Activated B cell treated with CpG ODN at 0.5 μM for 24 hours (primary cell): Measurements from ENCODE around the gene PPP1R37. TPM values are rescaled to one million over a fixed set of nuclear protein-coding genes. Genes with fewer than 3 reads are reported as not detected.
A peak's percentile ranks its signal among the peaks of the same experiment; 100 is the strongest.

ENCODE experiments used
- ATAC-seq: fragments of 200-7000 bp; cut with Tn5 transposase; one replicate; pipeline ENCODE4 v1.10.0; 2021; ENCODE audit warnings: low read depth, mild to moderate bottlenecking, moderate library complexity
- CTCF ChIA-PET: fragments of 350-600 bp; sonication (Branson Sonifier 250); formaldehyde crosslinking; loops from one replicate; lab custom pipeline; 2021; ENCODE audit warnings: antibody characterized with exemption; lab: Charles Lee
- POLR2A ChIA-PET: fragments of 350-600 bp; sonication (Branson Sonifier 250); formaldehyde crosslinking; loops from one replicate; lab custom pipeline; 2021; ENCODE audit warnings: antibody characterized with exemption; lab: Charles Lee
- DNase-seq: peaks from one replicate; pipeline ENCODE4 v3.0.0; 2022
- H3K27ac Mint-ChIP-seq: one replicate; pipeline ENCODE4 v1.8.0; 2020; ENCODE audit warnings: mixed read lengths
- H3K27me3 Mint-ChIP-seq: one replicate; pipeline ENCODE4 v1.8.0; 2021; ENCODE audit warnings: mixed read lengths
- H3K36me3 Mint-ChIP-seq: one replicate; pipeline ENCODE4 v1.8.0; 2021; ENCODE audit warnings: low read depth, mixed read lengths
- H3K4me1 Mint-ChIP-seq: one replicate; pipeline ENCODE4 v1.8.0; 2021; ENCODE audit warnings: mixed read lengths
- H3K4me3 Mint-ChIP-seq: one replicate; pipeline ENCODE4 v1.8.0; 2020; ENCODE audit warnings: mild to moderate bottlenecking, mixed read lengths
- H3K9me3 Mint-ChIP-seq: one replicate; pipeline ENCODE4 v1.8.0; 2020; ENCODE audit warnings: mixed read lengths
- CTCF ChIP-seq: fragments of 200-600 bp; IDR thresholded peaks from one replicate; pipeline ENCODE4 v1.8.0; 2022; ENCODE audit warnings: antibody characterized with exemption, mild to moderate bottlenecking
- intact Hi-C: fragments of 100-400 bp; cut with micrococcal nuclease; formaldehyde crosslinking; loops from one replicate; pipeline ENCODE4 v1.15.1; 2024
- total RNA-seq: library from RNA; stranded (reverse); gene quantifications from 2 replicates; pipeline ENCODE4 v1.2.3, GENCODE V29; 2022

PPP1R37 gene
- total RNA-seq, 1 donor from 2014 or later: 27.2 TPM

- peak overlapping the region; percentile 69 for H3K27ac Mint-ChIP-seq
- ATAC-seq: no peak
- no peaks in the 10 kb centered on the region for H3K27me3 Mint-ChIP-seq
- ChIA-PET CTCF (no interaction called here), POLR2A (no interaction called here)
- DNase-seq: no peak
- no peak overlapping the region for H3K4me3 Mint-ChIP-seq
- no peaks in the 10 kb centered on the region for H3K9me3 Mint-ChIP-seq
- H3K4me1 Mint-ChIP-seq: peaks cover 27% of the 10 kb centered on the region
- no peak for TF ChIP-seq CTCF
- intact Hi-C loops: loop anchor here (10.0 kb wide), 1 partner anchor 795 kb away; the partner anchor contains the start of genes FOXA3 and SYMPK
- peaks cover 72% of the 10 kb centered on the region for H3K36me3 Mint-ChIP-seq
Measured at GRCh38 chr19:45070214-45070613, 22.8 kb upstream of the PPP1R37 start.

- H3K4me3 Mint-ChIP-seq: no peak overlapping the region
- no peak for DNase-seq
- peaks cover 27% of the 10 kb centered on the region for H3K4me1 Mint-ChIP-seq
- H3K27me3 Mint-ChIP-seq: no peaks in the 10 kb centered on the region
- H3K9me3 Mint-ChIP-seq: no peaks in the 10 kb centered on the region
- intact Hi-C loops: loop anchor here (10.0 kb wide), 1 partner anchor 794 kb away; the partner anchor contains the start of genes FOXA3 and SYMPK
- no peak for TF ChIP-seq CTCF
- no peak for ATAC-seq
- POLR2A ChIA-PET: no interaction called here
- H3K27ac Mint-ChIP-seq: peak overlapping the region; percentile 30
- H3K36me3 Mint-ChIP-seq: peaks cover 71% of the 10 kb centered on the region
- CTCF ChIA-PET: interaction anchor here (1.6 kb wide), 1 partner anchor 82 kb away, joined by 3 read pairs; no protein-coding TSS in a partner anchor
Measured at GRCh38 chr19:45070861-45071544, 22.0 kb upstream of the PPP1R37 start.

- ChIA-PET POLR2A (interaction anchor here (1.8 kb wide), 1 partner anchor 12 kb away, joined by 5 read pairs; no protein-coding TSS in a partner anchor), CTCF (interaction anchor here (1.4 to 1.6 kb wide), 2 partner anchors 12 to 82 kb away, joined by 3 to 4 read pairs; no protein-coding TSS in a partner anchor)
- Mint-ChIP-seq H3K36me3 (peaks cover 69% of the 10 kb centered on the region), H3K27ac (no peak overlapping the region), H3K4me3 (no peak overlapping the region), H3K9me3 (no peaks in the 10 kb centered on the region), H3K27me3 (no peaks in the 10 kb centered on the region), H3K4me1 (peaks cover 30% of the 10 kb centered on the region)
- DNase-seq (no peak), ATAC-seq (no peak)
- no peak for TF ChIP-seq CTCF
- intact Hi-C loops: loop anchor here (10.0 kb wide), 1 partner anchor 793 kb away; the partner anchor contains the start of genes FOXA3 and SYMPK
Measured at GRCh38 chr19:45071545-45071938, 21.4 kb upstream of the PPP1R37 start.

GRCh38 chr19:45071969-45072790 is 20.8 kb upstream of the PPP1R37 start:
- Mint-ChIP-seq H3K4me3 (no peak overlapping the region), H3K9me3 (no peaks in the 10 kb centered on the region), H3K27ac (peak overlapping the region; percentile 42), H3K36me3 (peaks cover 64% of the 10 kb centered on the region), H3K27me3 (no peaks in the 10 kb centered on the region), H3K4me1 (peaks cover 36% of the 10 kb centered on the region)
- no peak for ATAC-seq
- DNase-seq: no peak
- POLR2A ChIA-PET: interaction anchor here (0.7 to 1.8 kb wide), 3 partner anchors 11 to 63 kb away, joined by 3 to 8 read pairs (median 5); no protein-coding TSS in a partner anchor
- intact Hi-C loops: loop anchor here (10.0 kb wide), 1 partner anchor 793 kb away; the partner anchor contains the start of genes FOXA3 and SYMPK
- TF ChIP-seq CTCF: no peak
- CTCF ChIA-PET: interaction anchor here (1.4 to 1.6 kb wide), 2 partner anchors 12 to 83 kb away, joined by 3 to 4 read pairs; no protein-coding TSS in a partner anchor
